DOHH2 (cell line): ENCODE data around the gene EPAS1.

Experiments used
- H3F3A ChIP-seq: fragments of 200-600 bp; sonication (generic), shearing (Covaris generic); 2 replicates; pipeline ENCODE4 v1.6.0; 2016; ENCODE audit warnings: antibody characterized with exemption, mild to moderate bottlenecking; ENCODE audit not compliant: control insufficient read depth, insufficient read depth
- H3K27ac ChIP-seq: fragments of 200-600 bp; sonication (generic); 2 replicates; pipeline ENCODE4 v1.5.1; 2014; ENCODE audit warnings: low read depth, mild to moderate bottlenecking, low read length, moderate library complexity
- H3K27me3 ChIP-seq: fragments of 200-600 bp; sonication (generic); 2 replicates; pipeline ENCODE4 v1.6.1; 2014; ENCODE audit warnings: mild to moderate bottlenecking, low read length, mixed read lengths; ENCODE audit not compliant: control insufficient read depth
- H3K36me3 ChIP-seq: fragments of 200-600 bp; sonication (generic); 2 replicates; pipeline ENCODE4 v1.6.1; 2014; ENCODE audit warnings: mild to moderate bottlenecking, low read length, moderate library complexity, mixed read lengths; ENCODE audit not compliant: control insufficient read depth
- H3K4me1 ChIP-seq: fragments of 200-600 bp; sonication (generic); 2 replicates; pipeline ENCODE4 v1.6.1; 2014; ENCODE audit warnings: mild to moderate bottlenecking, low read length, mixed read lengths; ENCODE audit not compliant: control insufficient read depth
- H3K4me2 ChIP-seq: fragments of 200-600 bp; sonication (generic); 2 replicates; pipeline ENCODE4 v1.6.0; 2014; ENCODE audit warnings: mild to moderate bottlenecking, low read length, moderate library complexity
- H3K4me3 ChIP-seq: fragments of 200-600 bp; sonication (generic); 2 replicates; pipeline ENCODE4 v1.5.1; 2014; ENCODE audit warnings: mild to moderate bottlenecking, low read length, mixed read lengths
- H3K79me2 ChIP-seq: fragments of 200-600 bp; sonication (generic); 2 replicates; pipeline ENCODE4 v1.6.1; 2014; ENCODE audit warnings: mild to moderate bottlenecking, low read length, mixed read lengths; ENCODE audit not compliant: control insufficient read depth
- H3K9me2 ChIP-seq: fragments of 200-600 bp; sonication (generic); replicated peaks from 2 replicates; pipeline ENCODE4 v1.6.1; 2014; ENCODE audit warnings: mild to moderate bottlenecking, low read length, mixed read lengths; ENCODE audit not compliant: control insufficient read depth
- H3K9me3 ChIP-seq: fragments of 200-600 bp; sonication (generic); 2 replicates; pipeline ENCODE4 v1.6.1; 2014; ENCODE audit warnings: antibody characterized with exemption, low read length, mixed read lengths; ENCODE audit not compliant: control insufficient read depth, insufficient read depth
- H4K20me1 ChIP-seq: fragments of 200-600 bp; sonication (generic); 2 replicates; pipeline ENCODE4 v1.6.0; 2014; ENCODE audit warnings: low read depth, mild to moderate bottlenecking, antibody characterized with exemption, low read length, moderate library complexity; ENCODE audit not compliant: control insufficient read depth, insufficient read depth
- EZH2phosphoT487 ChIP-seq: fragments of 200-600 bp; sonication (generic); IDR thresholded peaks from 2 replicates; pipeline ENCODE4 v1.6.1; 2017; ENCODE audit warnings: borderline replicate concordance, mild to moderate bottlenecking, antibody characterized with exemption, low read length, moderate library complexity, mixed read lengths
- TF ChIP-seq, protein P1 (sequence below): fragments of 200-600 bp; sonication (generic); IDR thresholded peaks from one replicate; pipeline ENCODE4 v1.5.1; 2014; ENCODE audit warnings: antibody characterized with exemption, mild to moderate bottlenecking, low read depth, low read length; ENCODE audit not compliant: poor library complexity, severe bottlenecking

EPAS1 gene

DNA sequence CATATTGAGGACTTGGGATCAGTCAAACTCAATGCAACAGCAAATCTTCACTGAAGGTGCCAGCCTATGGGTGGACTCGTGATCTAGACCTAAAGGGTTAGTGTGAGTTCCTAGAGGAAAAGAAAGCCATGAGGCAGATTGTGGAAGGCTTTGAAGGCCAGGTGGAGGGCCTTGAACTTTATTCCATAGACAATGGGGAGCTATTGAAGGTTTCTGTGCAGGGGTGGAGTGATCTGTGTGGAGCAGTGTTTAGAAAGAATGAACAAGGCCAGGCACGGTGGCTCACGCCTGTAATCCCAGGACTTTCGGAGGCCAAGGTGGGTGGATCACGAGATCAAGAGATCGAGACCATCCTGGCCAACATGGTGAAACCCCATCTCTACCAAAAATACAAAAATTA is 61.5 kb downstream of the EPAS1 start:
- H3F3A ChIP-seq: no peaks in the 10 kb centered on the region
- no peak for TF ChIP-seq EZH2phosphoT487
- TF ChIP-seq, protein P1, sequence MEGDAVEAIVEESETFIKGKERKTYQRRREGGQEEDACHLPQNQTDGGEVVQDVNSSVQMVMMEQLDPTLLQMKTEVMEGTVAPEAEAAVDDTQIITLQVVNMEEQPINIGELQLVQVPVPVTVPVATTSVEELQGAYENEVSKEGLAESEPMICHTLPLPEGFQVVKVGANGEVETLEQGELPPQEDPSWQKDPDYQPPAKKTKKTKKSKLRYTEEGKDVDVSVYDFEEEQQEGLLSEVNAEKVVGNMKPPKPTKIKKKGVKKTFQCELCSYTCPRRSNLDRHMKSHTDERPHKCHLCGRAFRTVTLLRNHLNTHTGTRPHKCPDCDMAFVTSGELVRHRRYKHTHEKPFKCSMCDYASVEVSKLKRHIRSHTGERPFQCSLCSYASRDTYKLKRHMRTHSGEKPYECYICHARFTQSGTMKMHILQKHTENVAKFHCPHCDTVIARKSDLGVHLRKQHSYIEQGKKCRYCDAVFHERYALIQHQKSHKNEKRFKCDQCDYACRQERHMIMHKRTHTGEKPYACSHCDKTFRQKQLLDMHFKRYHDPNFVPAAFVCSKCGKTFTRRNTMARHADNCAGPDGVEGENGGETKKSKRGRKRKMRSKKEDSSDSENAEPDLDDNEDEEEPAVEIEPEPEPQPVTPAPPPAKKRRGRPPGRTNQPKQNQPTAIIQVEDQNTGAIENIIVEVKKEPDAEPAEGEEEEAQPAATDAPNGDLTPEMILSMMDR: no peak
- H3K9me2 ChIP-seq: no peaks in the 10 kb centered on the region
- peaks cover 6% of the 10 kb centered on the region for H3K27me3 ChIP-seq
- H3K4me3 ChIP-seq: no peak overlapping the region
- H3K27ac ChIP-seq: no peak overlapping the region
- no peaks in the 10 kb centered on the region for H3K79me2 ChIP-seq
- H3K36me3 ChIP-seq: no peaks in the 10 kb centered on the region
- H4K20me1 ChIP-seq: no peaks in the 10 kb centered on the region
- no peak overlapping the region for H3K4me2 ChIP-seq
- H3K4me1 ChIP-seq: no peaks in the 10 kb centered on the region
- no peaks in the 10 kb centered on the region for H3K9me3 ChIP-seq

DNA sequence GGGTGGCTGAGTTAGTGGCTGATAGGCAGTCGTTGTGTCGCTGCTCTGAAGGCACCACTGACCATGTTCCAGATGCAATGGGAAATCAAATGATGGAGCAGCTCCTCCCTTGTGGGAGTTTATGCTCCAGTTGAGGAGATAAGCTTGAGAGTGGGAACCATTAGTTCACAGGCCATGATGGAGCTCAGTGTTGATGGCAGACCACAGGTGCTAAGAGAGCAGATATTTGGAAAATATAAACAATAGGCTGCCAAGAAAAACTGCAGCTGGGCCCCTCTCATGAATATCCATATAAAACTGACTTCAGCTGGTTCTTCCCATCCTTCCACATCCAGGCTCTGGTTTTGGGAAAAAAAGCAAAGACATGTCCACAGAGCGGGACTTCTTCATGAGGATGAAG is 63.1 kb downstream of the EPAS1 start:
- no peaks in the 10 kb centered on the region for H3K36me3 ChIP-seq
- no peaks in the 10 kb centered on the region for H3F3A ChIP-seq
- H4K20me1 ChIP-seq: no peaks in the 10 kb centered on the region
- peaks cover 8% of the 10 kb centered on the region for H3K27me3 ChIP-seq
- TF ChIP-seq EZH2phosphoT487: no peak
- TF ChIP-seq, protein P1: no peak
- no peak overlapping the region for H3K27ac ChIP-seq
- no peak overlapping the region for H3K4me2 ChIP-seq
- no peaks in the 10 kb centered on the region for H3K4me1 ChIP-seq
- no peaks in the 10 kb centered on the region for H3K9me3 ChIP-seq
- H3K9me2 ChIP-seq: no peaks in the 10 kb centered on the region
- H3K79me2 ChIP-seq: no peaks in the 10 kb centered on the region
- H3K4me3 ChIP-seq: no peak overlapping the region

DNA sequence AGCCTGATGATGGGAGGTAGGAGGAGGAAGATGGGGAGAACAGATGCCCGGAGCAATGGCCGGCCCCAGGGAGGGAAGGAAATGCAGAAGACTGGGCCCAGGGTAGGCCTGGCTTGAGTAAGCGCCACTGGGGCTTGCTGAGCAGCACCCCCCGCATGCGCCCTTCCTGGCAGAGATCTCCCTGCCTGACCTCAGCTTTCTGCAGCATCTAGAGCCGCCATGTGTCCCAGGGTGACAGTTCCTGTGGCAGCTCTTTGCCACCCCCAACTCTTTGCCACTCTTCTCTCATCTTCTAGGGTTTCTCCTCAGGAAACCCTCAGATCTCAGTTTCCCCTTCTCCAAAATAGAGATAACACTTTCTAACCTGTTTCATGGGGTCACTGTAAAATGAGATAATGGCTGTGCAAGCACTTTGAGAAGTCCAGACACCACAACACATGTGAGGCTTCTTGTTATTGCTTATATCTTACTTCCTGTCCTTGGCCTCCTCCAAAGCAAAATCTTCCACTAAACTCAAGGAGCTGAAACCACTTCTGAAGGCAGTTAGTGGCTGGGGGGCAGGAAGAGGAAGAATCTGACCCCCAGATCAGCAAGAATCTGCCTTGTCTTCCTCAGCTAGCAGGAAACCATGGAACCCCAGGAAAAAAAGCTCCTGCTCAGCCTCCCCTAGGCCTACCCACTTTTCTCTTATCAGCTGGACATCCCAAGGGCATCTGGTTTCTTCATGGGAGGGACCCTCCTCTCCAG is 64.9 kb downstream of the EPAS1 start:
- no peaks in the 10 kb centered on the region for H3K9me2 ChIP-seq
- H3K79me2 ChIP-seq: no peaks in the 10 kb centered on the region
- H3K4me3 ChIP-seq: no peak overlapping the region
- TF ChIP-seq, protein P1: no peak
- TF ChIP-seq EZH2phosphoT487: no peak
- no peaks in the 10 kb centered on the region for H3F3A ChIP-seq
- H3K27ac ChIP-seq: no peak overlapping the region
- peaks cover 8% of the 10 kb centered on the region for H3K27me3 ChIP-seq
- H3K4me2 ChIP-seq: no peak overlapping the region
- no peaks in the 10 kb centered on the region for H3K9me3 ChIP-seq
- no peaks in the 10 kb centered on the region for H3K36me3 ChIP-seq
- no peaks in the 10 kb centered on the region for H4K20me1 ChIP-seq
- no peaks in the 10 kb centered on the region for H3K4me1 ChIP-seq
